ENCODE measurements around the gene CHRNA4. TPM values are rescaled to one million over a fixed set of nuclear protein-coding genes. Genes with fewer than 3 reads are reported as not detected.

Gene CHRNA4
- total and polyA plus RNA-seq, 2 donors (not counting 1 experiment from before 2014, with no cell fraction given), result not detected

- no peaks in the 10 kb centered on the region for H3K9me3 ChIP-seq (ENCODE audit: control insufficient read depth, insufficient read depth, low read depth, low read length)
- no peak overlapping the region for H3K4me3 ChIP-seq (replicated peaks in 1 of 4; ENCODE audit: control extremely low read depth in 1 of 4, insufficient read depth in 1 of 4, low read depth in 3 of 4, low read length in 4 of 4)
- DNase-seq (ENCODE audit: low read depth in 2 of 2), result no peak
- peaks cover 7% of the 10 kb centered on the region for H3K27me3 ChIP-seq (ENCODE audit: control insufficient read depth, insufficient read depth, low read length)
- no peak overlapping the region for H3K4me2 ChIP-seq (ENCODE audit: extremely low read depth, insufficient read depth, low read length)
- H3K27ac ChIP-seq (ENCODE audit: insufficient read depth, low read length), result no peak overlapping the region
- TF ChIP-seq EZH2 (IDR thresholded peaks at IDR 0.05; ENCODE audit: low read length, missing control alignments) (no peak), CTCF (conservative IDR thresholded peaks at IDR 0.05 in 1 of 2, IDR thresholded peaks at IDR 0.05 in 1 of 2; ENCODE audit: low read depth in 1 of 2, low read length in 2 of 2) (no peak)
- no peaks in the 10 kb centered on the region for H4K20me1 ChIP-seq (ENCODE audit: control insufficient read depth, extremely low read depth, insufficient read depth, low read length)
- no peaks in the 10 kb centered on the region for H3K4me1 ChIP-seq (ENCODE audit: control insufficient read depth, extremely low read depth, insufficient read depth, low read length)
- no peak overlapping the region for H2AFZ ChIP-seq (ENCODE audit: low read length)
- H3K36me3 ChIP-seq (ENCODE audit: control insufficient read depth, insufficient read depth, low read length), result no peaks in the 10 kb centered on the region
- no peak overlapping the region for H3K9ac ChIP-seq (ENCODE audit: insufficient read depth, low read length)
- no peaks in the 10 kb centered on the region for H3K79me2 ChIP-seq (ENCODE audit: control insufficient read depth, insufficient read depth, low read length)
Observed at GRCh38 chr20:63327231-63327745, 33.9 kb downstream of the CHRNA4 start.

- H3K4me1 ChIP-seq (ENCODE audit: control insufficient read depth, extremely low read depth, insufficient read depth, low read length), result no peaks in the 10 kb centered on the region
Observed at GRCh38 chr20:63326314-63327230, 34.6 kb downstream of the CHRNA4 start.

More at GRCh38 chr20:63326314-63327230, 34.6 kb downstream of the CHRNA4 start:
- Histone ChIP-seq H3K4me2 (ENCODE audit: extremely low read depth, insufficient read depth, low read length) (no peak overlapping the region), H4K20me1 (ENCODE audit: control insufficient read depth, extremely low read depth, insufficient read depth, low read length) (no peaks in the 10 kb centered on the region), H3K9ac (ENCODE audit: insufficient read depth, low read length) (no peak overlapping the region), H3K36me3 (ENCODE audit: control insufficient read depth, insufficient read depth, low read length) (no peaks in the 10 kb centered on the region), H3K27me3 (ENCODE audit: control insufficient read depth, insufficient read depth, low read length) (peaks cover 7% of the 10 kb centered on the region), H3K79me2 (ENCODE audit: control insufficient read depth, insufficient read depth, low read length) (no peaks in the 10 kb centered on the region), H3K4me3 (replicated peaks in 1 of 4; ENCODE audit: control extremely low read depth in 1 of 4, insufficient read depth in 1 of 4, low read depth in 3 of 4, low read length in 4 of 4) (no peak overlapping the region), H3K9me3 (ENCODE audit: control insufficient read depth, insufficient read depth, low read depth, low read length) (no peaks in the 10 kb centered on the region), H2AFZ (ENCODE audit: low read length) (no peak overlapping the region), H3K27ac (ENCODE audit: insufficient read depth, low read length) (no peak overlapping the region)
- no peak for TF ChIP-seq EZH2 (IDR thresholded peaks at IDR 0.05; ENCODE audit: low read length, missing control alignments)
- TF ChIP-seq CTCF (conservative IDR thresholded peaks at IDR 0.05 in 1 of 2, IDR thresholded peaks at IDR 0.05 in 1 of 2; ENCODE audit: low read depth in 1 of 2, low read length in 2 of 2), result no peak
- no peak for DNase-seq (ENCODE audit: low read depth in 2 of 2)

Data from fibroblast of lung (primary cell).